ENCODE results near the gene TAB2. TPM values are rescaled to one million over a fixed set of nuclear protein-coding genes. Genes with fewer than 3 reads are reported as not detected.

TAB2 gene, protein sequence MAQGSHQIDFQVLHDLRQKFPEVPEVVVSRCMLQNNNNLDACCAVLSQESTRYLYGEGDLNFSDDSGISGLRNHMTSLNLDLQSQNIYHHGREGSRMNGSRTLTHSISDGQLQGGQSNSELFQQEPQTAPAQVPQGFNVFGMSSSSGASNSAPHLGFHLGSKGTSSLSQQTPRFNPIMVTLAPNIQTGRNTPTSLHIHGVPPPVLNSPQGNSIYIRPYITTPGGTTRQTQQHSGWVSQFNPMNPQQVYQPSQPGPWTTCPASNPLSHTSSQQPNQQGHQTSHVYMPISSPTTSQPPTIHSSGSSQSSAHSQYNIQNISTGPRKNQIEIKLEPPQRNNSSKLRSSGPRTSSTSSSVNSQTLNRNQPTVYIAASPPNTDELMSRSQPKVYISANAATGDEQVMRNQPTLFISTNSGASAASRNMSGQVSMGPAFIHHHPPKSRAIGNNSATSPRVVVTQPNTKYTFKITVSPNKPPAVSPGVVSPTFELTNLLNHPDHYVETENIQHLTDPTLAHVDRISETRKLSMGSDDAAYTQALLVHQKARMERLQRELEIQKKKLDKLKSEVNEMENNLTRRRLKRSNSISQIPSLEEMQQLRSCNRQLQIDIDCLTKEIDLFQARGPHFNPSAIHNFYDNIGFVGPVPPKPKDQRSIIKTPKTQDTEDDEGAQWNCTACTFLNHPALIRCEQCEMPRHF
- 10 to 100 TPM; 25.7 to 26.2 TPM for total RNA-seq

- Histone ChIP-seq H3K27ac (peak within 1 kb of the TSS; percentile 94 to 99 (median 98)), H3K4me3 (peak within 1 kb of the TSS; percentile 66 to 99), H3K4me1 (peaks cover 34% of the 10 kb centered on the region), H3K9me3 (no peaks in the 10 kb centered on the region), H3K36me3 (replicated peaks in 1 of 2; ENCODE audit: insufficient read depth in 1 of 2, low read depth in 2 of 2) (no peaks in the 10 kb centered on the region), H3K27me3 (no peaks in the 10 kb centered on the region)
- 0% methylated on average over 25 to 62 of the region's 92 CpGs for WGBS, 2 donors
- ATAC-seq (peak; percentile 36), DNase-seq (peak in 3 of 4 donors; percentile 25 to 48 (median 43))
- intact Hi-C loops (cut with DNase I), result no loop called here
- TF ChIP-seq POLR2A (IDR thresholded peaks at IDR 0.05) (no peak), CTCF (IDR thresholded peaks at IDR 0.05) (no peak)
Observed at GRCh38 chr6:149317644-149318571, at the start of gene TAB2. Gene TAB2 (plus strand): TSS chr6:149317712. CDS start chr6:149369998, 52,286 bp downstream.

DNA sequence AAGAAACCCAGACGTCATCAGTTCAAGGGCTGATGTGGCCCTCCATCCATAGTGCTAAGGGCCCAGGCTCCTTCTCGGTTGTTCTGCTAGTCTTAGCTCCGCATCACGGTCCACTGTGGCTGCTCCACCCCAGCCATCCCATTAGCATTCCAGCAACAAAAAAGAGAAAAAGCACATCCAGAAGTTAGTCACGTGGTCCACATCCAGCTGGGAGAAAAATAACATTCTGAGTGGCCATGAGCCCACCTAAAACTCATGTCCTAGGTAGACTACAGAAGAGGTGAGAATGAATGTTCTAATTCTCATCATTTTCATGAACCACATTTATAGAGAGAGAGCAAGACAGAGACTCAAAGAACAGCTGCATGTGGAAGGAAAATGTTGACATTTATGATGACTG, 49.4 kb upstream of the TAB2 start:
- intact Hi-C loops (cut with DNase I), result no loop called here
- DNase-seq, result no peak
- Histone ChIP-seq H3K27ac (no peak overlapping the region), H3K4me1 (no peaks in the 10 kb centered on the region), H3K4me3 (no peak overlapping the region), H3K27me3 (no peaks in the 10 kb centered on the region), H3K9me3 (no peaks in the 10 kb centered on the region), H3K36me3 (replicated peaks in 1 of 2; ENCODE audit: insufficient read depth in 1 of 2, low read depth in 2 of 2) (no peaks in the 10 kb centered on the region)
- WGBS, 2 donors, result 86 to 92% methylated on average over 5 of the region's 5 CpGs
- no peak for TF ChIP-seq CTCF (IDR thresholded peaks at IDR 0.05)
- no peak for TF ChIP-seq POLR2A (IDR thresholded peaks at IDR 0.05)
- ATAC-seq, result no peak

DNA sequence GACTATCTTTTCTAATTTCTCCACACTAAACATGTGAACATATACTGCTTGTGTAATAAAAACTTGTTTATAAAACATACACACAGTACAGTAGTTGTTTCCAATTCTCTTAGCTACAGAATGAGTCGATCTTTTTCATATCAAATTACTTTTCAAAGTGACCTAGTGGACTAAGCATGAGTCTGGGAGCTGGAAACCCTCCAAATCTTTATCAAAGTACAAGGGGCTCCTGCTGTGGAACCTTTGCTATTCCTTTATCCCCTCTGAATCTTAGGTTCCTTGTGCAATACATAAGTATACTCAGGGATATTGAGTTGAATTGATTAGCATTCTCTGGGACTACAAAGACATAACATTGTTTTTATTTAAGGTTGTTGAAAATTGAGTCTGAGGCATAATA, 48.7 kb upstream of the TAB2 start:
- H3K27ac ChIP-seq, result no peak overlapping the region
- TF ChIP-seq CTCF (IDR thresholded peaks at IDR 0.05), result no peak
- TF ChIP-seq POLR2A (IDR thresholded peaks at IDR 0.05), result no peak
- no peaks in the 10 kb centered on the region for H3K36me3 ChIP-seq (replicated peaks in 1 of 2; ENCODE audit: insufficient read depth in 1 of 2, low read depth in 2 of 2)
- intact Hi-C loops (cut with DNase I), result no loop called here
- no peaks in the 10 kb centered on the region for H3K27me3 ChIP-seq
- ATAC-seq (no peak), DNase-seq (no peak)
- H3K9me3 ChIP-seq, result no peaks in the 10 kb centered on the region
- H3K4me3 ChIP-seq, result no peak overlapping the region
- WGBS, 2 donors, result 32 to 43% methylated on average over 1 of the region's 1 CpG
- H3K4me1 ChIP-seq, result no peaks in the 10 kb centered on the region

DNA sequence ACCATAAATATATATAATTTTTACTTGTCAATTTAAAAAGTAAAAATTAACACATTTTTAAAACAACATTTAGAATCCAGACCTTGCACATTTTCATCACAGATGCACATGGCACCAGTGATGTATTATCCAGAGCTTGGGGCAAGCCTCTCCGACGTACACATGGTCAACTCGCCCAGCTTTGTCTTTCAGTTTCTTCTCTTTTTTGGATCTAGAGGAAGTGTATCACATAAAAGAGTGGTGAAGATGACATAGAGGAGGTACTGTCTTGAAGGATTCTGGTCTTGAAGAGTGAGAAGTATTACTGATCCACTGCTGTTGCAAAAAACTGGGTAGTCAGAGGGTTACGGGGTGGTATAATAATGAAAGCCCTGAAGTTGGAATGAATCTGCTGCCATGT, 46.9 kb upstream of the TAB2 start:
- H3K27ac ChIP-seq, result peak overlapping the region in 1 of 4 donors; percentile 52
- H3K36me3 ChIP-seq (replicated peaks in 1 of 2; ENCODE audit: insufficient read depth in 1 of 2, low read depth in 2 of 2), result no peaks in the 10 kb centered on the region
- no peaks in the 10 kb centered on the region for H3K9me3 ChIP-seq
- WGBS, 2 donors, result 72 to 87% methylated on average over 4 of the region's 4 CpGs
- H3K27me3 ChIP-seq, result no peaks in the 10 kb centered on the region
- intact Hi-C loops (cut with DNase I), result no loop called here
- ATAC-seq (no peak), DNase-seq (no peak)
- no peaks in the 10 kb centered on the region for H3K4me1 ChIP-seq
- no peak overlapping the region for H3K4me3 ChIP-seq
- TF ChIP-seq CTCF (IDR thresholded peaks at IDR 0.05) (no peak), POLR2A (IDR thresholded peaks at IDR 0.05) (no peak)

Data from body of pancreas (tissue), 4 donors.